Endometrial microvascular endothelial cells (primary cell): ENCODE data around the gene EWSR1. TPM values are rescaled to one million over a fixed set of nuclear protein-coding genes. Genes with fewer than 3 reads are reported as not detected.

Source experiments
- in situ Hi-C: cut with HindIII; loops from 2 replicates; pipeline ENCODE4 v1.10.0; 2017; ENCODE audit warnings: low sequenced_read_pairs, low pct_unique_long_range_greater_than_20kb; ENCODE audit errors: inconsistent ontology term
- total RNA-seq: library from RNA; depleted of rRNA; stranded (reverse); fragments of >200 nt; gene quantifications from one replicate; pipeline ENCODE4 v1.2.3, GENCODE V29; 2015; ENCODE audit errors: inconsistent ontology term

Gene EWSR1
- total RNA-seq, 1 donor from 2014 or later = 196 TPM

- in situ Hi-C loops = no loop called here
Measured at GRCh38 chr22:29311464-29312217, 43.6 kb downstream of the EWSR1 start.

DNA sequence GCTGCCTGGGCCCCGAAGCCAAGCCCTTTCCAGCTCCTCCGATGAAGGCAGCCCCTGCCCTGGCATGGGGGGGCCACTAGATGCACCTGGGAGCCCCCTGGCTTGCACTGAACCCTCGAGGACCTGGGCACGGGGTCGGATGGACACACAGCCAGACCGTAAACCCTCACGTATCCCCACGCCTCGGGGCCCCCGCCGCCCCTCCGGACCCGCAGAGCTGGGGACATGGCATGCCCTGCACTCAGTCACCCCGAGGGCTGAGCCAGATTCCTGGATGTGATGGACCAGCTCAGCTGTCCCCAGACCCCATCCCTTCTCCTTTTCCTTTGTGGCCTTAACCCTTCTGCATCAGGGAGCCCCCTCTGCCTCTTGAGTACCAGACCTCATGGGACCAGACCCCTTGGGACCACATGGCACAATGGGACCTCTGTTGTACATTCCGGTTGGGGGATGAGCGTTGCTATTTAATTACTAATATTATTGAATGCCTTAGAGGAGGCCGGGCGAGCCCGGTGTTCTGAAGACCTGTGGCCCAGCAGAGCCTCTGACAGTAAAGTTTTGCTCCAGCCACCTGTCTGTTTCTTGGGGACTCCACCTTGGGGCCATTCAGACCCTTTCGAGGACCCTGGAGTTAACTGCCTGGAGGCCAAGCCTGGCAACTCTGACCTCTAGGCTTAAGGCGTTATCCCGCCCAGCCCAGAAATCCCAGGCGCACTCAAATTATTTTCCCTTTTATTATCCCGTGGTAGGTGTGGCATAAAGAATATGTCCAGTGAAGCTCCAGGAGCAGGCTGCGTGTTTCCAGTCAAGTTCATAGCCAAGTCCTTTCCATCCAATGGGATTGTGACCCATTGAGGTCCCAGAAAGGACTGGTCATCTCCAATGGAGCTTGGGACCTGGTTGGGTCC lies 44.4 kb downstream of the EWSR1 start:
- in situ Hi-C loops = no loop called here

GRCh38 chr22:29313126-29313575 lies 45.1 kb downstream of the EWSR1 start:
- in situ Hi-C loops = no loop called here

DNA sequence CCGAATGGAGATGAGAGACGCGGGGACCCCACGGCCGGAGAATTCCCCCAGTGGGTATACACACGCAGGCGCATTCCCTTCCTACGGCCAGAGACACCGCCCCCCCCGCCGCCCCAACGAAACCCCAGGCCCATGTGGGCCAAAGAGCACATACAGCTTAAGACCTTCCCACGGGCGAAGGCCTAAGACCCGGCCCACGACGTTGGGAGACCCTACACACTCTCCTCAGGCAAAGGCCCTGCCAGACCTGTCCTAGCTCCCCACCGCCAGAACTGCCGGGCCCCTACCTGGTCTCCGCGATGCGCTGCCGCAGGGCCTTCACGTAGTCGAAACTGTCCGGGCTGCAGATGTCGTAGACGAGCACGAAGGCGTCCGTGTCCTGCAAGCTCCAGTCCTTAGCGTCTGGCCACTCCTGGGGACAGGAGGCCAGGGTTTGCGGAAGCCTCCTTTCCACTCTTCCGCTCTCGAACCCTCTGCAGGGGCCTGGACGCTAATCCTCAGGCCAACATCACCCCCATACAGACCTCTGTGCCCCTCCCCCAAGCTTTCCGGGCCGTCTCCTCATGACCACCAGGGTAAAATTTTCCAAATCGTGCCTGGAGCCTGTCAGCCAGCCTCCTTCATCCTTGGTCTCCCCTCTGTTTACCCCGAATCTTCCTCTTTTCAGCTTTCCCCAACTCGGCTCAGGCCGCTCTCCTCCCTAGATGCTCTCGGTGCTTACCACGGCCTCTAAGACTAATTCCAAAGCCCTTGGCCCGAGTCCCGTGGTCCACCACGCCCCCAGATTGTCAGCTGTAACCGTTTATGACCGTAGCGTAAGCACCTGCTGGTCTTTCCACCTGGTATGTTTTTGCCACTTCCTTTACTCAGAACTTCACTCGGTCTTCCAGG lies 45.8 kb downstream of the EWSR1 start:
- in situ Hi-C loops = no loop called here

GRCh38 chr22:29314537-29315285 lies 46.6 kb downstream of the EWSR1 start:
- in situ Hi-C loops = no loop called here

DNA sequence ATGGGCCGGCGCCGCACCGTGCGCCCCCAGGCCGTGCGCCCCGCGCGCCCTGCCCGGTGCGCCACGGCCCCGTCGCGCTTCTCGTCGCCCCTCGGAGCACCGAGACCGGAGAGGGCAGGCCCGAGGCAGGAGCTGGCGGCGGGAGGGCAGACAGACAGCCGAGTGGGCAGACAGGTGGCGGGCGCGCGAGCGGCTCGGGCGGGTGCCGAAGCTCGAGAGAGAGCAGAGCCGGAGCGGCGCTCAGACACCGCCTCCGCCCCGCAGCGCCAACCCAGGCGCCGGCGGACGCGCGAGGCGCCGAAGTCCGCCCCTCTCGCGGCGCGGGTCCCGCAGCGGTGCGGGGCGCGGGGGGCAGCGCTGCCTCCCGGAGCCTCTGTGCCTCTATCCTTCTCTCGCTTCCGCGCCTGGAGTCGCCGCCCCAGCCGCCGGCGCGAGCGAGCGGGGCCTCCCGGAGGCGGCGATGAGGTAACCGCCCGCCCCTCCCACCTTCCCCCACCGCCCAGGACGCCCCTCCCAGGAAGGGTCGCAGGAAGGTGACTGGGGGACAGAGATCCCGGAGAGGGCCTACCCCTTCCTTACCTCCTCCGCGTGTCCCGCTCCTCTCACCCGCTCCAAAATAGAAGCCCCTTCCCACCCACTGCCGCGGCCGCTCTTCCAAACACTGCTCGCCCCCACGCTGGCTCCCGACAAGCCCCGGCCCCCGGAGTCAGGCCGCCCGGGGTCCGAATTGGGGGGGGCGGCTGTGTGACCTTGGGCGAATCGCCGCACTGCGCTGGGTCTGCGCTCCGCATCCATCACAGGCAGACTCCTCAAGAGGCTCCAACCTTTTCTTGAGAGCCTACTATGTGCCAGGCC lies 47.4 kb downstream of the EWSR1 start, which contains the start of gene RASL10A:
RASL10A (minus strand) TSS at position 412 of the 855 bp plus-strand sequence. CDS start 451 bp downstream, outside the sequence.
- in situ Hi-C loops = no loop called here

- in situ Hi-C loops = no loop called here
Measured at GRCh38 chr22:29316141-29316828, 48.2 kb downstream of the EWSR1 start.

- in situ Hi-C loops = no loop called here
Measured at GRCh38 chr22:29317827-29318454, 49.9 kb downstream of the EWSR1 start.

GRCh38 chr22:29319072-29319471 lies 51.0 kb downstream of the EWSR1 start:
- in situ Hi-C loops = no loop called here

DNA sequence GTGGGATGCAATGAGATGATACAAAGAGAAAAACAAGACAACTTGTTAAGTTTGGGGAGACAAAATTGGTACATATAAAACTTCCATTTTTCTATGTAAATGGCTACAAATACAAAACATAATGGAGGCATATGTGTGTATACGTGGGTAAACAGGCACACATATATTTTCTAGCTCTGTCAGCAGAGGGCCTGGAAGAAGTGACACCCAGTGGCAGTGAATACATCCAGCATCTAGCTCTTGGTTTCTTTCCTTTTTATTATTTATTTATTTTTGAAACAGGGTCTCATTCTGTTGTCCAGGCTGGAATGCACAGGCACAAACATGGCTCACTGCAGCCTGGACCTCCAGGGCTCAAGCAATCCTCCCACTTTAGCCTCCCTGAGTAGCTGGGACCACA lies 52.5 kb downstream of the EWSR1 start:
- in situ Hi-C loops = no loop called here

GRCh38 chr22:29323641-29324040 lies 55.6 kb downstream of the EWSR1 start:
- in situ Hi-C loops = no loop called here

DNA sequence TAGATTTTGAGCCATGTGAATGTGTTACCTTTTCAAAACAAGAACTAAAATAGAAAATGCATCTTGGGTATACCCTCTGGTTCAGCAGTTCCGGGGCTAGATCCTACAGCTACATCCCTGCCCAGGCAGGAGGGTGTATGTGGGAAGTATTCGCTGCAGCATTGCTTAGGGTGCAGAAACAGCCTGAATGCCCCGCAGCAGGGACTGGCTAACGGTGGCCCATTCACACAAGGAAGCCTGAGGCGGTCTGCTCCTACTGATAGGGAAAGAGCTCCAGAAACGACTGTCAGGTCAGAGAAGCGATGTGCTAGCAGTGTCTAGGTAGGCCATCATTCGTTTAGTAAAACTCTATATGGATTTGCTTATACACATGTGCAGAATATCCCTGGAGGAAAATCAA lies 57.3 kb downstream of the EWSR1 start:
- in situ Hi-C loops = no loop called here

- in situ Hi-C loops = no loop called here
Measured at GRCh38 chr22:29325785-29326315, 57.8 kb downstream of the EWSR1 start.

DNA sequence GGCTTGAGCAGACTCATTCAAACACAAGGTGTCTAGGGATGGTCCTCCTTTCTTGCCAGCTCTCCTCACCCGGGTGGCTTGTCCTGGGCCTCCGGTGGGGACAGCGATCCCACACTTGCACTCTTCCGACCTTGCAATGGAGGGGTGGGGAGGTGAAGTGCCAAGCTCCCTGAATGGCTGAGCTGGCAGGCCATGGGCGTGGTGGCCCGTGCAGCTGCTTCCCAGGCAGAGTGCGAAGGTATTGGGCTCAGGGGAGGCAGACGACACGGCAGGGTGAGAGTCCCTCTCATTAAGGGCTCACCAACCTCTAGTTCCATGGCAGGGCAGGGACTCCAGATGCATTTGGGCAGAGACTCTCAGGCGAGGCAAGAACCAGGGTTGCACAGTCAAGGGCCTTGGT lies 58.4 kb downstream of the EWSR1 start:
- in situ Hi-C loops = no loop called here

- in situ Hi-C loops = no loop called here
Measured at GRCh38 chr22:29327089-29327764, 59.2 kb downstream of the EWSR1 start.

DNA sequence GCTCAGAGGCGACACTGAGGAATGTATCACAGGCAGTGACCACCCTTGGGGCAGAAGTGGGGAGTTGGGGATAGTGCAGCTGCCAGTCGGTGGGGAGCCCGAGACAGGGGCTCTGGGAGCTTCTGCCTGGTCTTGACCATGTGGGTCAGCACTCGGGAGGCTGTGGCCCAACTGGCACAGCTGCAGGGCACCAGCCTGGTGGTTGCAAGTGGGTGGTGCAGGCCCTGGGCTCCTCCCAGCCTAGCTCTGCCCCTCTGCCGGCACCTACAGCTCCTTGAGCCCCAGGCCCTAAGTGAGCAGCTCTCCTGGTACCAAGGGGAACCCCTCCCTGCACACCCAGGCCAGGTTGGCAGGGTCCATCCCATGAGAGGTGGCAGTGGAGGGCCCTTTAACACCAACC lies 60.0 kb downstream of the EWSR1 start:
- in situ Hi-C loops = no loop called here
